HepG2 (cell line): ENCODE data around the gene LDAF1. TPM values are rescaled to one million over a fixed set of nuclear protein-coding genes. Genes with fewer than 3 reads are reported as not detected.

Source experiments
- CHD2 ChIP-seq: IDR thresholded peaks from 2 replicates; pipeline ENCODE4 v1.6.1; 2011; ENCODE audit warnings: low read depth, low read length, improper control_type of control experiment
- CREB1 ChIP-seq, 2 experiments: fragments of 450-650 bp in 1 of 2; IDR thresholded peaks; 2 replicates each; pipeline ENCODE4 v1.6.1; 2016 to 2017; ENCODE audit warnings: control low read depth in 1 of 2, mild to moderate bottlenecking in 1 of 2, missing compliant biosample characterization in 1 of 2, missing genetic modification characterization in 1 of 2
- FOSL1 ChIP-seq: sonication (generic); formaldehyde crosslinking; IDR thresholded peaks from 2 replicates; pipeline ENCODE4 v1.9.0; 2021; ENCODE audit warnings: missing genetic modification reagents, borderline replicate concordance
- GABPA ChIP-seq, 2 experiments: IDR thresholded peaks; 2 replicates each; pipeline ENCODE4 v1.6.1; 2011 to 2016; ENCODE audit warnings: low read depth in 2 of 2, low read length in 1 of 2, missing biosample characterization in 1 of 2, missing genetic modification characterization in 1 of 2
- GTF3A ChIP-seq: sonication (generic); formaldehyde crosslinking; conservative IDR thresholded peaks from 2 replicates; pipeline ENCODE4 v1.4.0; 2020; ENCODE audit warnings: mild to moderate bottlenecking, missing genetic modification reagents
- HMGXB3 ChIP-seq: sonication (generic); formaldehyde crosslinking; IDR thresholded peaks from 2 replicates; pipeline ENCODE4 v1.4.0; 2020; ENCODE audit warnings: missing genetic modification reagents, borderline replicate concordance
- MAFG ChIP-seq: sonication (generic); formaldehyde crosslinking; IDR thresholded peaks from 2 replicates; pipeline ENCODE4 v1.5.1; 2020; ENCODE audit warnings: mild to moderate bottlenecking, missing genetic modification reagents
- MAFK ChIP-seq, 2 experiments: IDR thresholded peaks in 1 of 2; conservative IDR thresholded peaks in 1 of 2; 2 replicates each; pipeline ENCODE4 v1.6.1; 2011; ENCODE audit warnings: improper control_type of control experiment in 2 of 2, low read length in 2 of 2
- MXD4 ChIP-seq: IDR thresholded peaks from 2 replicates; pipeline ENCODE4 v1.6.1; 2016; ENCODE audit warnings: mild to moderate bottlenecking, missing biosample characterization, missing genetic modification reagents
- NR2C2 ChIP-seq: sonication (generic); formaldehyde crosslinking; IDR thresholded peaks from 2 replicates; pipeline ENCODE4 v1.4.0; 2020; ENCODE audit warnings: missing genetic modification reagents, mild to moderate bottlenecking, moderate library complexity, borderline replicate concordance
- NR2F2 ChIP-seq: IDR thresholded peaks from 2 replicates; pipeline ENCODE4 v1.6.1; 2012; ENCODE audit warnings: low read depth, inconsistent platforms, borderline replicate concordance
- POLR2A ChIP-seq, 2 experiments: IDR thresholded peaks; 2 replicates each; pipeline ENCODE4 v1.6.1; 2011; ENCODE audit warnings: low read depth in 2 of 2, low read length in 2 of 2, mild to moderate bottlenecking in 1 of 2, moderate library complexity in 1 of 2; ENCODE audit not compliant: insufficient read depth in 1 of 2
- RBM22 ChIP-seq: fragments of 200-400 bp; formaldehyde crosslinking; optimal IDR thresholded peaks from 2 replicates; pipeline ENCODE3; 2017; ENCODE audit warnings: mild to moderate bottlenecking, low read length, moderate library complexity
- RFX3 ChIP-seq: IDR thresholded peaks from 2 replicates; pipeline ENCODE4 v1.6.1; 2016; ENCODE audit warnings: missing biosample characterization, missing genetic modification reagents
- RFXANK ChIP-seq: IDR thresholded peaks from 2 replicates; pipeline ENCODE4 v1.6.1; 2016
- TRAFD1 ChIP-seq: sonication (generic); formaldehyde crosslinking; IDR thresholded peaks from 2 replicates; pipeline ENCODE4 v1.5.1; 2020; ENCODE audit warnings: missing genetic modification reagents, mild to moderate bottlenecking, borderline replicate concordance
- WIZ ChIP-seq: sonication (generic); formaldehyde crosslinking; IDR thresholded peaks from 2 replicates; pipeline ENCODE4 v1.5.1; 2020; ENCODE audit warnings: mild to moderate bottlenecking, missing genetic modification reagents
- ZBTB2 ChIP-seq: sonication (generic); formaldehyde crosslinking; IDR thresholded peaks from 2 replicates; pipeline ENCODE4 v1.8.0; 2022; ENCODE audit warnings: low read depth, missing genetic modification reagents
- ZBTB38 ChIP-seq: sonication (generic); formaldehyde crosslinking; IDR thresholded peaks from 2 replicates; pipeline ENCODE4 v1.5.1; 2020; ENCODE audit warnings: mild to moderate bottlenecking, missing genetic modification reagents
- ZMYM2 ChIP-seq: sonication (generic); formaldehyde crosslinking; IDR thresholded peaks from 2 replicates; pipeline ENCODE4 v1.8.0; 2022; ENCODE audit warnings: mild to moderate bottlenecking, missing genetic modification reagents
- ZNF263 ChIP-seq: sonication (generic); formaldehyde crosslinking; IDR thresholded peaks from 2 replicates; pipeline ENCODE4 v1.4.0; 2020; ENCODE audit warnings: missing genetic modification reagents
- ZNF3 ChIP-seq: IDR thresholded peaks from 2 replicates; pipeline ENCODE4 v1.7.0; 2017; ENCODE audit warnings: inconsistent platforms
- ZNF605 ChIP-seq: sonication (generic); formaldehyde crosslinking; IDR thresholded peaks from 2 replicates; pipeline ENCODE4 v1.8.0; 2022; ENCODE audit warnings: mild to moderate bottlenecking, missing genetic modification reagents
- polyA plus RNA-seq, 8 experiments: library from polyadenylated mRNA; depleted of rRNA in 3 of 8; stranded (reverse) in 7 of 8; unstranded in 1 of 8; fragments of >200 nt; fragmentation: Illumina TruSeq in 4 of 8; extraction: Trizol in 4 of 8; gene quantifications; 2 replicates each; pipeline versions ENCODE4 v1.2.1 to v1.2.3, GENCODE V29; 2011 to 2016; ENCODE audit warnings: low read depth in 4 of 8, missing spikeins in 1 of 8, mixed read lengths in 1 of 8; ENCODE audit not compliant: insufficient read depth in 1 of 8
- total RNA-seq, 5 experiments: library from RNA; depleted of rRNA; stranded (reverse); fragments of >200 nt; fragmentation: Illumina TruSeq; extraction: Trizol; gene quantifications; 2 replicates each; pipeline ENCODE4 v1.2.3, GENCODE V29; 2016; ENCODE audit warnings: low read depth in 1 of 5

The LDAF1 gene
- total and polyA plus RNA-seq, 2 of the 13 experiments (the other 11 are each of a cell fraction or from before 2014, with no cell fraction given), result 6.3 to 7.5 TPM

GRCh38 chr16:21116148-21116693, 42.3 kb upstream of the LDAF1 start (continued):
- no peak for TF ChIP-seq GTF3A (CRISPR knock-in tag)
- no peak for TF ChIP-seq TRAFD1 (CRISPR knock-in tag)
- no peak for TF ChIP-seq RFX3 (CRISPR knock-in tag)
- TF ChIP-seq ZBTB38 (CRISPR knock-in tag), result peak; percentile 25; the same call in 1 of the 2 replicates
- TF ChIP-seq POLR2A (IDR thresholded peaks at IDR 0.05; ENCODE audit: insufficient read depth in 1 of 2, low read depth in 2 of 2, low read length in 2 of 2), result peak; percentile 40 to 55; a peak in 3 of 4 replicates
- TF ChIP-seq MAFK (conservative IDR thresholded peaks at IDR 0.05 in 1 of 2, IDR thresholded peaks at IDR 0.05 in 1 of 2; ENCODE audit: low read length in 2 of 2), result no peak
- TF ChIP-seq RBM22, result no peak
- no peak for TF ChIP-seq ZNF3 (CRISPR knock-in tag)
- TF ChIP-seq MXD4, result no peak; the same call in 1 of the 2 replicates
- TF ChIP-seq ZBTB2 (CRISPR knock-in tag), result 0 out of 2 replicates have a peak, but pooled peaks have one; percentile 14
- no peak for TF ChIP-seq ZNF263 (CRISPR knock-in tag)
- TF ChIP-seq NR2F2, result no peak
- TF ChIP-seq FOSL1 (CRISPR knock-in tag), result no peak
- TF ChIP-seq GABPA (IDR thresholded peaks at IDR 0.05; ENCODE audit: low read depth, low read length), result peak; percentile 39
- TF ChIP-seq GABPA (CRISPR knock-in tag; IDR thresholded peaks at IDR 0.05; ENCODE audit: low read depth), result peak; percentile 88
- peak; percentile 74; the same call in 1 of the 2 replicates for TF ChIP-seq ZMYM2 (CRISPR knock-in tag)
- 0 out of 2 replicates have a peak, but pooled peaks have one; percentile 48 for TF ChIP-seq WIZ (CRISPR knock-in tag)
- TF ChIP-seq CHD2, result peak; percentile 92
- TF ChIP-seq RFXANK (CRISPR knock-in tag), result no peak
- TF ChIP-seq NR2C2 (CRISPR knock-in tag), result peak; percentile 48; the same call in 1 of the 2 replicates
- TF ChIP-seq ZNF605 (CRISPR knock-in tag), result peak; percentile 64; the same call in 1 of the 2 replicates
- TF ChIP-seq MAFG, result no peak
- no peak for TF ChIP-seq CREB1 (IDR thresholded peaks at IDR 0.05)
- TF ChIP-seq CREB1 (CRISPR knock-in tag; IDR thresholded peaks at IDR 0.05), result no peak
- 0 out of 2 replicates have a peak, but pooled peaks have one; percentile 18 for TF ChIP-seq HMGXB3 (CRISPR knock-in tag)
